ENCODE data around the gene LMNA. TPM values are rescaled to one million over a fixed set of nuclear protein-coding genes. Genes with fewer than 3 reads are reported as not detected.

Gene LMNA
- total RNA-seq, 3 donors from 2014 or later: 263 to 334 (median 308) TPM

- intact Hi-C loops (cut with DNase I, micrococcal nuclease): loop anchor here (5.0 kb wide), 2 partner anchors 78 to 83 kb away; no protein-coding TSS in a partner anchor
- no peak for TF ChIP-seq CTCF (IDR thresholded peaks at IDR 0.05)
- DNase-seq (no peak), ATAC-seq (no peak)
- no peaks in the 10 kb centered on the region for H3K36me3 ChIP-seq (ENCODE audit: low read depth)
- H3K4me1 ChIP-seq (ENCODE audit: low read depth): no peaks in the 10 kb centered on the region
- no peak overlapping the region for H3K4me3 ChIP-seq
- H3K9me3 ChIP-seq: no peaks in the 10 kb centered on the region
These were observed 30.2 kb downstream of the LMNA start for GRCh38 chr1:156144742-156145141.

GRCh38 chr1:156145650-156146019 lies 31.1 kb downstream of the LMNA start:
- ATAC-seq (no peak), DNase-seq (no peak)
- Histone ChIP-seq H3K4me3 (no peak overlapping the region), H3K9me3 (no peaks in the 10 kb centered on the region), H3K4me1 (ENCODE audit: low read depth) (no peaks in the 10 kb centered on the region), H3K36me3 (ENCODE audit: low read depth) (no peaks in the 10 kb centered on the region)
- no peak for TF ChIP-seq CTCF (IDR thresholded peaks at IDR 0.05)
- intact Hi-C loops (cut with DNase I, micrococcal nuclease): loop anchor here (5.0 kb wide), 2 partner anchors 77 to 82 kb away; no protein-coding TSS in a partner anchor

GRCh38 chr1:156146020-156146768 lies 31.7 kb downstream of the LMNA start:
- intact Hi-C loops (cut with DNase I, micrococcal nuclease): loop anchor here (5.0 kb wide), 2 partner anchors 76 to 81 kb away; no protein-coding TSS in a partner anchor
- DNase-seq (peak in 2 of 3 donors; percentile 47 to 57), ATAC-seq (peak; percentile 59)
- H3K4me3 ChIP-seq: no peak overlapping the region
- H3K36me3 ChIP-seq (ENCODE audit: low read depth): no peaks in the 10 kb centered on the region
- no peaks in the 10 kb centered on the region for H3K9me3 ChIP-seq
- no peaks in the 10 kb centered on the region for H3K4me1 ChIP-seq (ENCODE audit: low read depth)
- TF ChIP-seq CTCF (IDR thresholded peaks at IDR 0.05): no peak

- no peaks in the 10 kb centered on the region for H3K9me3 ChIP-seq
- peak; percentile 4 for ATAC-seq
- H3K4me1 ChIP-seq (ENCODE audit: low read depth): no peaks in the 10 kb centered on the region
- no peak overlapping the region for H3K4me3 ChIP-seq
- DNase-seq: peak in 1 of 3 donors; percentile 63
- TF ChIP-seq CTCF (IDR thresholded peaks at IDR 0.05): no peak
- H3K36me3 ChIP-seq (ENCODE audit: low read depth): no peaks in the 10 kb centered on the region
- intact Hi-C loops (cut with DNase I, micrococcal nuclease): loop anchor here (5.0 kb wide), 2 partner anchors 75 to 80 kb away; no protein-coding TSS in a partner anchor
These were observed 32.4 kb downstream of the LMNA start for GRCh38 chr1:156146769-156147405.

- no peaks in the 10 kb centered on the region for H3K4me1 ChIP-seq (ENCODE audit: low read depth)
- intact Hi-C loops (cut with DNase I, micrococcal nuclease): loop anchor here (5.0 kb wide), 2 partner anchors 74 to 79 kb away; no protein-coding TSS in a partner anchor
- TF ChIP-seq CTCF (IDR thresholded peaks at IDR 0.05): no peak
- H3K36me3 ChIP-seq (ENCODE audit: low read depth): no peaks in the 10 kb centered on the region
- no peak for DNase-seq
- ATAC-seq: peak; percentile 1
- no peaks in the 10 kb centered on the region for H3K9me3 ChIP-seq
- H3K4me3 ChIP-seq: no peak overlapping the region
These were observed 33.7 kb downstream of the LMNA start for GRCh38 chr1:156148216-156148615.
